Head of caudate nucleus (tissue), 42 donors: Measurements from ENCODE around the gene PROSER3.
"Not testable (repeated sequence)": the region's sequence is repeated elsewhere in the genome, so short reads cannot be mapped to it uniquely, and the experiment has no call there.

Experiments used
- DNase-seq, 42 donors: peaks; one replicate each; pipeline versions ENCODE4 v3.0.0 to v3.0.0-alpha.2; 2020 to 2021; ENCODE audit warnings: mixed read lengths in 7 of 42
- intact Hi-C: fragments of 100-400 bp; cut with DNase I; formaldehyde crosslinking; loops from one replicate; pipeline ENCODE4 v1.15.0; 2022

The PROSER3 gene

GRCh38 chr19:35783469-35784434, 25.8 kb downstream of the PROSER3 start:
- intact Hi-C loops = no loop called here
- peak in 3 of 42 donors; percentile 29 to 47 (median 37) for DNase-seq

GRCh38 chr19:35784503-35785338, 26.7 kb downstream of the PROSER3 start:
- DNase-seq = no peak
- intact Hi-C loops = no loop called here

GRCh38 chr19:35785339-35785627, 27.3 kb downstream of the PROSER3 start:
- intact Hi-C loops = no loop called here
- no peak for DNase-seq

GRCh38 chr19:35786299-35787160, 28.6 kb downstream of the PROSER3 start:
- intact Hi-C loops = no loop called here
- no peak for DNase-seq

GRCh38 chr19:35787227-35787799, 29.3 kb downstream of the PROSER3 start:
- intact Hi-C loops = no loop called here
- DNase-seq = no peak

- no peak for DNase-seq
- intact Hi-C loops = no loop called here
Observed at GRCh38 chr19:35788205-35788960, 30.4 kb downstream of the PROSER3 start.

GRCh38 chr19:35789195-35789977, 31.4 kb downstream of the PROSER3 start:
- intact Hi-C loops = no loop called here
- DNase-seq = no peak

GRCh38 chr19:35789978-35790944, 32.3 kb downstream of the PROSER3 start:
- DNase-seq = no peak
- intact Hi-C loops = no loop called here

- no peak for DNase-seq
- intact Hi-C loops = no loop called here
Observed at GRCh38 chr19:35790981-35791813, 33.2 kb downstream of the PROSER3 start.

GRCh38 chr19:35791814-35792279, 33.9 kb downstream of the PROSER3 start:
- intact Hi-C loops = no loop called here
- DNase-seq = no peak

GRCh38 chr19:35792312-35792711, 34.3 kb downstream of the PROSER3 start:
- no peak for DNase-seq

GRCh38 chr19:35792888-35793287, 34.9 kb downstream of the PROSER3 start:
- intact Hi-C loops = no loop called here

More at GRCh38 chr19:35792312-35792711, 34.3 kb downstream of the PROSER3 start:
- intact Hi-C loops = no loop called here

GRCh38 chr19:35793381-35794165, 35.6 kb downstream of the PROSER3 start:
- intact Hi-C loops = no loop called here

More at GRCh38 chr19:35792888-35793287, 34.9 kb downstream of the PROSER3 start:
- no peak for DNase-seq

GRCh38 chr19:35795564-35795963, 37.6 kb downstream of the PROSER3 start:
- intact Hi-C loops, DNase-seq: not testable (repeated sequence)

More at GRCh38 chr19:35793381-35794165, 35.6 kb downstream of the PROSER3 start:
- no peak for DNase-seq
